PC-3 (cell line): ENCODE data around the gene CCT5.
"Not testable (repeated sequence)": the region's sequence is repeated elsewhere in the genome, so short reads cannot be mapped to it uniquely, and the experiment has no call there.

Experiments
- EZH2 ChIP-seq: fragments of 300-600 bp; sonication (generic); IDR thresholded peaks from one replicate; pipeline ENCODE4 v1.6.1; 2017; ENCODE audit warnings: antibody characterized with exemption, mild to moderate bottlenecking, low read length; ENCODE audit not compliant: unreplicated experiment
- TF ChIP-seq, protein P1 (sequence below): fragments of 300-600 bp; sonication (generic); conservative IDR thresholded peaks from 2 replicates; pipeline ENCODE4 v1.5.1; 2017; ENCODE audit warnings: antibody characterized with exemption, low read depth, mild to moderate bottlenecking, low read length

DNA sequence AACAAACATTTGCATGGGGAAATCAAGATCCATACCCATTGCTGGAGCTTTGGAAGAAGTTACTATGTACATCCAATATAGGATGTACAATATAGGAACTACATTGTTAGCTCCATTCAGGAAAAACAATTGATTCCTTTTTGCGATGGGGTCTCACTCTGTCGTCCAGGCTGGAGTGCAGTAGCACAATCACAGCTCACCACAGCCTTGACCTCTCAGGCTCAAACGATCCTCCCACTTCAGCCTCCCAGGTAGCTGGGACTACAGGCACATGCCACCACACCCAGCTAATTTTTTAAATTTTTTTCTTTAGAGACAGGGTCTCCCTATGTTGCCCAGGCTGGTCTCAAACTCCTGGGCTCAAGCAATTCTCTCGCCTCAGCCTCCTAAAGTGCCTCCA, 2.9 kb upstream of the CCT5 start:
- TF ChIP-seq, protein P1, sequence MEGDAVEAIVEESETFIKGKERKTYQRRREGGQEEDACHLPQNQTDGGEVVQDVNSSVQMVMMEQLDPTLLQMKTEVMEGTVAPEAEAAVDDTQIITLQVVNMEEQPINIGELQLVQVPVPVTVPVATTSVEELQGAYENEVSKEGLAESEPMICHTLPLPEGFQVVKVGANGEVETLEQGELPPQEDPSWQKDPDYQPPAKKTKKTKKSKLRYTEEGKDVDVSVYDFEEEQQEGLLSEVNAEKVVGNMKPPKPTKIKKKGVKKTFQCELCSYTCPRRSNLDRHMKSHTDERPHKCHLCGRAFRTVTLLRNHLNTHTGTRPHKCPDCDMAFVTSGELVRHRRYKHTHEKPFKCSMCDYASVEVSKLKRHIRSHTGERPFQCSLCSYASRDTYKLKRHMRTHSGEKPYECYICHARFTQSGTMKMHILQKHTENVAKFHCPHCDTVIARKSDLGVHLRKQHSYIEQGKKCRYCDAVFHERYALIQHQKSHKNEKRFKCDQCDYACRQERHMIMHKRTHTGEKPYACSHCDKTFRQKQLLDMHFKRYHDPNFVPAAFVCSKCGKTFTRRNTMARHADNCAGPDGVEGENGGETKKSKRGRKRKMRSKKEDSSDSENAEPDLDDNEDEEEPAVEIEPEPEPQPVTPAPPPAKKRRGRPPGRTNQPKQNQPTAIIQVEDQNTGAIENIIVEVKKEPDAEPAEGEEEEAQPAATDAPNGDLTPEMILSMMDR, result not testable (repeated sequence)
- TF ChIP-seq EZH2, result not testable (repeated sequence)
